SU-DHL-6 (cell line): ENCODE results near the gene TTC4.

ENCODE experiments used
- H2AFZ ChIP-seq: fragments of 200-600 bp; sonication (generic); 2 replicates; pipeline ENCODE4 v1.6.1; 2014; ENCODE audit warnings: low read depth, mild to moderate bottlenecking, moderate library complexity, mixed read lengths, antibody characterized with exemption, low read length; ENCODE audit not compliant: severe bottlenecking
- H3F3A ChIP-seq: fragments of 200-600 bp; shearing (Covaris generic); 2 replicates; pipeline ENCODE4 v1.6.0; 2016; ENCODE audit warnings: antibody characterized with exemption, mild to moderate bottlenecking; ENCODE audit not compliant: insufficient read depth
- H3K27ac ChIP-seq: fragments of 200-600 bp; sonication (generic); 2 replicates; pipeline ENCODE4 v1.5.1; 2016; ENCODE audit warnings: low read depth, mild to moderate bottlenecking, low read length, moderate library complexity, mixed read lengths
- H3K27me3 ChIP-seq: fragments of 200-600 bp; sonication (generic), shearing (Covaris generic); 2 replicates; pipeline ENCODE4 v1.6.0; 2014; ENCODE audit warnings: mild to moderate bottlenecking, low read length
- H3K36me3 ChIP-seq: fragments of 200-600 bp; sonication (generic); 2 replicates; pipeline ENCODE4 v1.6.1; 2014; ENCODE audit warnings: mild to moderate bottlenecking, low read length, mixed read lengths
- H3K4me2 ChIP-seq: fragments of 300-600, 200-600 bp; shearing (Covaris generic), sonication (generic); 2 replicates; pipeline ENCODE4 v1.6.0; 2014; ENCODE audit warnings: low read length, low read depth, mild to moderate bottlenecking; ENCODE audit not compliant: poor library complexity, severe bottlenecking
- H3K4me3 ChIP-seq: fragments of 200-600 bp; sonication (generic); 2 replicates; pipeline ENCODE4 v1.5.1; 2014; ENCODE audit warnings: antibody characterized with exemption, low read length, mild to moderate bottlenecking, mixed read lengths; ENCODE audit not compliant: insufficient read depth, poor library complexity, severe bottlenecking
- H3K79me2 ChIP-seq: fragments of 200-600 bp; sonication (generic); 2 replicates; pipeline ENCODE4 v1.6.1; 2014; ENCODE audit warnings: mild to moderate bottlenecking, low read length, moderate library complexity; ENCODE audit not compliant: insufficient read depth
- H3K9ac ChIP-seq: fragments of 200-600 bp; sonication (generic); 2 replicates; pipeline ENCODE4 v1.7.0; 2014; ENCODE audit warnings: mild to moderate bottlenecking, low read length
- H3K9me2 ChIP-seq: fragments of 200-600 bp; sonication (generic); replicated peaks from 2 replicates; pipeline ENCODE4 v1.6.1; 2014; ENCODE audit warnings: low read length; ENCODE audit not compliant: insufficient read depth
- H3K9me3 ChIP-seq: fragments of 200-600 bp; sonication (generic); 2 replicates; pipeline ENCODE4 v1.6.1; 2014; ENCODE audit warnings: low read length, mixed read lengths; ENCODE audit not compliant: insufficient read depth
- H4K20me1 ChIP-seq: fragments of 200-600 bp; sonication (generic); 2 replicates; pipeline ENCODE4 v1.6.1; 2014; ENCODE audit warnings: low read depth, mild to moderate bottlenecking, antibody characterized with exemption, low read length, moderate library complexity, mixed read lengths
- EZH2phosphoT487 ChIP-seq: fragments of 200-600 bp; sonication (generic), shearing (Covaris generic); conservative IDR thresholded peaks from 2 replicates; pipeline ENCODE4 v1.6.1; 2018; ENCODE audit warnings: mild to moderate bottlenecking, antibody characterized with exemption, low read length, moderate library complexity, mixed read lengths
- TF ChIP-seq, protein P1 (sequence below): fragments of 200-600 bp; sonication (generic); IDR thresholded peaks from one replicate; pipeline ENCODE4 v1.5.1; 2017; ENCODE audit warnings: antibody characterized with exemption, mild to moderate bottlenecking, low read length, moderate library complexity; ENCODE audit not compliant: insufficient read depth, poor library complexity, severe bottlenecking

The TTC4 gene

DNA sequence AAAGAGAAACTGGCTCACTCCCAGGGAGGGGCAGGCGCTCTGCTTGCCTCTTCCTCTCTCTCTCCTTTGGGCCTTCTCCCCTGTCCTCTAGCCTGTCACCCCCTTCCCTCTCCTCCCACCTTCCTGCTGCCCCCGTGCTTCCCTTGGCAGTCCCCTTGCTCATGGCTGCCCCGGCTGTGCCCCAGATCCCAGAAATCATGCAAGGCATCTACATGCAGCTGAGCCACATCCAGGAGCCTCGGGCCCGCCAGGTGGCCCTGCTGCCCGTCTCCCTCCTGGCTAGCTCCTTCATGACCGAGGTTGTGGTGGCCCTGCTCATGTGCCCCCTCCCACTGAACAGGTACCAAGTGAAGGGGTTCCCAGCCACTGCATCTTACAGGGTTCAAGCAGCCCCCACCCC, 36.0 kb upstream of the TTC4 start:
- Histone ChIP-seq H3K9ac (no peak overlapping the region), H3F3A (no peaks in the 10 kb centered on the region), H3K27ac (no peak overlapping the region), H3K36me3 (no peaks in the 10 kb centered on the region), H3K9me2 (no peaks in the 10 kb centered on the region), H2AFZ (no peak overlapping the region), H3K4me2 (no peak overlapping the region), H4K20me1 (no peaks in the 10 kb centered on the region), H3K9me3 (no peaks in the 10 kb centered on the region), H3K4me3 (no peak overlapping the region), H3K27me3 (no peaks in the 10 kb centered on the region), H3K79me2 (no peaks in the 10 kb centered on the region)
- TF ChIP-seq, protein P1, sequence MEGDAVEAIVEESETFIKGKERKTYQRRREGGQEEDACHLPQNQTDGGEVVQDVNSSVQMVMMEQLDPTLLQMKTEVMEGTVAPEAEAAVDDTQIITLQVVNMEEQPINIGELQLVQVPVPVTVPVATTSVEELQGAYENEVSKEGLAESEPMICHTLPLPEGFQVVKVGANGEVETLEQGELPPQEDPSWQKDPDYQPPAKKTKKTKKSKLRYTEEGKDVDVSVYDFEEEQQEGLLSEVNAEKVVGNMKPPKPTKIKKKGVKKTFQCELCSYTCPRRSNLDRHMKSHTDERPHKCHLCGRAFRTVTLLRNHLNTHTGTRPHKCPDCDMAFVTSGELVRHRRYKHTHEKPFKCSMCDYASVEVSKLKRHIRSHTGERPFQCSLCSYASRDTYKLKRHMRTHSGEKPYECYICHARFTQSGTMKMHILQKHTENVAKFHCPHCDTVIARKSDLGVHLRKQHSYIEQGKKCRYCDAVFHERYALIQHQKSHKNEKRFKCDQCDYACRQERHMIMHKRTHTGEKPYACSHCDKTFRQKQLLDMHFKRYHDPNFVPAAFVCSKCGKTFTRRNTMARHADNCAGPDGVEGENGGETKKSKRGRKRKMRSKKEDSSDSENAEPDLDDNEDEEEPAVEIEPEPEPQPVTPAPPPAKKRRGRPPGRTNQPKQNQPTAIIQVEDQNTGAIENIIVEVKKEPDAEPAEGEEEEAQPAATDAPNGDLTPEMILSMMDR = no peak
- TF ChIP-seq EZH2phosphoT487 = no peak

DNA sequence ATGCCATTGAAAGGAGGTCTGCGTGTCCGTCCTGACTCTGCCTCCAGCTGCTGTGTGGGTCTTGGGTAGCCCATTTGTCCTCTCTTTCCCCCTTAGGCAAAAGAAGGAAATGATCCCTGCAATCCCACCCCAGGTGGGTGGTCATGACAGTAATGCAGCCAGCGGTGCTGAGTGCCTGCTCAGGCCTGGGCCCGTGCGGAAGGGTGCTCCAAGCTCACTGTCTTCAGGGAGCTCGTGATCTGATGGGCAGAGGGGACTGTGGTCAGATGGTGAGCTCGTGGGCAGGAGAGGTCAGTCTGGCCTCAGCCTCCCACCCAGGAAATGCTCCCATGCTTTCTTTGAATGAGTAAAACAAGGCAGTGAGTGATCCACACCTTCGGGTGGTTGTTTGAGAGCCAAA, 35.3 kb upstream of the TTC4 start:
- Histone ChIP-seq H3K27ac (no peak overlapping the region), H3F3A (no peaks in the 10 kb centered on the region), H3K4me2 (no peak overlapping the region), H4K20me1 (no peaks in the 10 kb centered on the region), H3K9me2 (no peaks in the 10 kb centered on the region), H3K36me3 (no peaks in the 10 kb centered on the region), H3K27me3 (no peaks in the 10 kb centered on the region), H3K9me3 (no peaks in the 10 kb centered on the region), H2AFZ (no peak overlapping the region), H3K4me3 (no peak overlapping the region), H3K9ac (no peak overlapping the region), H3K79me2 (no peaks in the 10 kb centered on the region)
- TF ChIP-seq, protein P1 = no peak
- TF ChIP-seq EZH2phosphoT487 = no peak

DNA sequence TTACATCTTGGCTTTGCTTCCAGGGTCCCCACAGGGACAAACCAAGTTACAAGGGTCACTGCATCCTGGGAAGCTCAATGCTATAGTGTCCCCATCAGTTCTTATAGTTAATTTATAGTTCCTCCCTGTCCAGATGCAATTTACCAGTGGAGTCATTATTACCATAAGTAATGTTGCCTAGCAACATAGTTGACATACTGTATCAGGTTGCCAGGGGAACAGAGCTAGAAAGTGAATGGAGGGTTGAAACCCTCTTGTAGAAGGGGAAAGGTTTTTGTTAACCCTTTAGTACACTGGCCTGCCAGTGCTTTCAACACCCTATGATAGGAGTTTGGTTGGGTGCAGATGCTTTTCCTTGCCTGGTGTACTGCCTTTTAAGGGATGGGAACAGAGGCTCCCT, 34.3 kb upstream of the TTC4 start:
- Histone ChIP-seq H3K79me2 (no peaks in the 10 kb centered on the region), H3K27ac (no peak overlapping the region), H3K27me3 (no peaks in the 10 kb centered on the region), H3K9me3 (no peaks in the 10 kb centered on the region), H4K20me1 (no peaks in the 10 kb centered on the region), H3K9ac (no peak overlapping the region), H3K9me2 (no peaks in the 10 kb centered on the region), H3F3A (no peaks in the 10 kb centered on the region), H3K4me2 (no peak overlapping the region), H3K36me3 (no peaks in the 10 kb centered on the region), H2AFZ (no peak overlapping the region), H3K4me3 (no peak overlapping the region)
- no peak for TF ChIP-seq EZH2phosphoT487
- TF ChIP-seq, protein P1 = no peak

DNA sequence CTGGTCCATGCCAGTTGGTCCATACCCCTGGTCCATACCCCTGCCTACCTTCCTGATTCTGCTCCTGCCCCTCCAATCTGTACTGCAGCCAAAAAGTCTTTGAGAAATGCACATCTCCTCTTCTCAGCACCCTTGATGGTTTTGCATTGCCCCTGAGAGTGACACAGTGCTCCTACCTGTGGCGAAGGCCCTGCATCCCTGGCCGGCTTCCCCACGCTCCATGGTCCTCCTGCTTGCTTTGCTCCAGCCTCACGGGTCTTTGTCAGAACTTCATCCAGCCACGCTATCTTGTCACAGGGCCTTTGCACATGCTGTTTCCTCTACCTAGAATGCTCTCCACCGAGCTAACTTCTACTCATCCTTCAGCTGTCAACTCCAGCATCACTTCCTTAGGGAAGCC, 32.2 kb upstream of the TTC4 start:
- Histone ChIP-seq H4K20me1 (no peaks in the 10 kb centered on the region), H3K9me2 (no peaks in the 10 kb centered on the region), H3K36me3 (no peaks in the 10 kb centered on the region), H2AFZ (no peak overlapping the region), H3K27ac (no peak overlapping the region), H3K79me2 (no peaks in the 10 kb centered on the region), H3K9me3 (no peaks in the 10 kb centered on the region), H3K4me2 (no peak overlapping the region), H3K9ac (no peak overlapping the region), H3K4me3 (no peak overlapping the region), H3K27me3 (no peaks in the 10 kb centered on the region), H3F3A (no peaks in the 10 kb centered on the region)
- TF ChIP-seq EZH2phosphoT487 = no peak
- TF ChIP-seq, protein P1 = no peak
